Activated T-helper 1 cell treated with Interleukin-2 at 50 U/mL for 16 hours (primary cell): ENCODE results near the gene C22orf39.

Experiments used
- DNase-seq: peaks from one replicate; pipeline ENCODE4 v3.0.0-alpha.2; 2020; ENCODE audit warnings: low read depth

Gene C22orf39

GRCh38 chr22:19477321-19478044 is 30.0 kb upstream of the C22orf39 start:
- no peak for DNase-seq

GRCh38 chr22:19476023-19476422 is 28.5 kb upstream of the C22orf39 start:
- DNase-seq, result no peak

- DNase-seq, result no peak
These were observed 26.1 kb upstream of the C22orf39 start for GRCh38 chr22:19473578-19473977.

- DNase-seq, result no peak
These were observed 24.7 kb upstream of the C22orf39 start for GRCh38 chr22:19472233-19472632.

- DNase-seq, result no peak
These were observed 24.1 kb upstream of the C22orf39 start for GRCh38 chr22:19471572-19471971.

GRCh38 chr22:19470010-19470409 is 22.5 kb upstream of the C22orf39 start:
- DNase-seq, result no peak

GRCh38 chr22:19469421-19469820 is 21.9 kb upstream of the C22orf39 start:
- no peak for DNase-seq

- no peak for DNase-seq
These were observed 20.4 kb upstream of the C22orf39 start for GRCh38 chr22:19467912-19468311.

GRCh38 chr22:19466848-19467752 is 19.6 kb upstream of the C22orf39 start:
- no peak for DNase-seq

- DNase-seq, result no peak
These were observed 18.7 kb upstream of the C22orf39 start for GRCh38 chr22:19466126-19466716.

GRCh38 chr22:19464975-19465374 is 17.5 kb upstream of the C22orf39 start:
- DNase-seq, result no peak

GRCh38 chr22:19464546-19464945 is 17.0 kb upstream of the C22orf39 start:
- DNase-seq, result no peak

GRCh38 chr22:19463491-19464469 is 16.3 kb upstream of the C22orf39 start:
- no peak for DNase-seq

- no peak for DNase-seq
These were observed 15.5 kb upstream of the C22orf39 start for GRCh38 chr22:19463008-19463407.

- DNase-seq, result no peak
These were observed 14.0 kb upstream of the C22orf39 start for GRCh38 chr22:19461506-19461905.

- no peak for DNase-seq
These were observed 12.5 kb upstream of the C22orf39 start for GRCh38 chr22:19460036-19460435.

- DNase-seq, result no peak
These were observed 10.4 kb upstream of the C22orf39 start for GRCh38 chr22:19457828-19458428.

GRCh38 chr22:19456541-19456940 is 9.0 kb upstream of the C22orf39 start:
- no peak for DNase-seq

GRCh38 chr22:19455585-19456370 is 8.3 kb upstream of the C22orf39 start:
- DNase-seq, result no peak

- DNase-seq, result no peak
These were observed 7.5 kb upstream of the C22orf39 start for GRCh38 chr22:19455033-19455432.
